Sigmoid colon (tissue), 4 donors: ENCODE results near the gene IKBKE.

Experiments used
- EP300 ChIP-seq, 4 donors: sonication (generic); formaldehyde crosslinking; IDR thresholded peaks; one replicate each; pipeline ENCODE4 v1.6.1; 2017; ENCODE audit warnings: antibody characterized with exemption in 4 of 4
- POLR2A ChIP-seq, 2 donors: fragments of 450-650 bp; IDR thresholded peaks; one replicate each; pipeline ENCODE4 v1.6.1; 2016; ENCODE audit warnings: antibody characterized with exemption in 2 of 2, mild to moderate bottlenecking in 2 of 2, moderate library complexity in 2 of 2
- POLR2AphosphoS5 ChIP-seq, 4 donors: sonication (generic); formaldehyde crosslinking; IDR thresholded peaks; one replicate each; pipeline ENCODE4 v1.6.1; 2017; ENCODE audit warnings: antibody characterized with exemption in 4 of 4
- TF ChIP-seq, protein P1 (sequence below), 4 experiments: fragments of 450-650 bp in 3 of 4; fragments of 200-600 bp in 1 of 4; IDR thresholded peaks; one replicate each; pipeline ENCODE4 v1.5.1; 2016 to 2019; ENCODE audit warnings: antibody characterized with exemption in 4 of 4, mild to moderate bottlenecking in 3 of 4, moderate library complexity in 2 of 4

DNA sequence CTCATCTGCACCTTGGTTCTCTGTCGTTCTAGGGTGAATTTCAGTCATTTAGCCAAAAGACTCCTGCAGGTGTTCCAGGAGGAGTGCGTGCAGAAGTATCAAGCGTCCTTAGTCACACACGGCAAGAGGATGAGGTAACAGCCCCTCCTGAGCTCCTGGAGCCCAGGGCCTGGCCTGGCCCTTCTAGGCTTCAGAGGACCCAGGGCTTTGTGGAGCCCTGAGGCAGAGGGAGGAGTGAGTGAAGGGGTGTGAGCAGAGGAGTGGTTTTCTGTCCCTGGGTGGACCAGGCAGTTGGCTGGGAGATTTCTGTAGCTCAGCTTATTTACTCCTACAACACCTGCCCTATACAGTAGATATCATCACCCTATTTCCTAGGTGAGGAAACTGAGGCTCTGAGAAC lies 21.3 kb downstream of the IKBKE start:
- TF ChIP-seq POLR2A (IDR thresholded peaks at IDR 0.05) (no peak), EP300 (IDR thresholded peaks at IDR 0.05) (no peak), POLR2AphosphoS5 (IDR thresholded peaks at IDR 0.05) (no peak)
- TF ChIP-seq, protein P1, sequence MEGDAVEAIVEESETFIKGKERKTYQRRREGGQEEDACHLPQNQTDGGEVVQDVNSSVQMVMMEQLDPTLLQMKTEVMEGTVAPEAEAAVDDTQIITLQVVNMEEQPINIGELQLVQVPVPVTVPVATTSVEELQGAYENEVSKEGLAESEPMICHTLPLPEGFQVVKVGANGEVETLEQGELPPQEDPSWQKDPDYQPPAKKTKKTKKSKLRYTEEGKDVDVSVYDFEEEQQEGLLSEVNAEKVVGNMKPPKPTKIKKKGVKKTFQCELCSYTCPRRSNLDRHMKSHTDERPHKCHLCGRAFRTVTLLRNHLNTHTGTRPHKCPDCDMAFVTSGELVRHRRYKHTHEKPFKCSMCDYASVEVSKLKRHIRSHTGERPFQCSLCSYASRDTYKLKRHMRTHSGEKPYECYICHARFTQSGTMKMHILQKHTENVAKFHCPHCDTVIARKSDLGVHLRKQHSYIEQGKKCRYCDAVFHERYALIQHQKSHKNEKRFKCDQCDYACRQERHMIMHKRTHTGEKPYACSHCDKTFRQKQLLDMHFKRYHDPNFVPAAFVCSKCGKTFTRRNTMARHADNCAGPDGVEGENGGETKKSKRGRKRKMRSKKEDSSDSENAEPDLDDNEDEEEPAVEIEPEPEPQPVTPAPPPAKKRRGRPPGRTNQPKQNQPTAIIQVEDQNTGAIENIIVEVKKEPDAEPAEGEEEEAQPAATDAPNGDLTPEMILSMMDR (IDR thresholded peaks at IDR 0.05): no peak
